ENCODE measurements around the gene DHX34.
"Not testable (repeated sequence)": the region's sequence is repeated elsewhere in the genome, so short reads cannot be mapped to it uniquely, and the experiment has no call there.

The DHX34 gene, protein sequence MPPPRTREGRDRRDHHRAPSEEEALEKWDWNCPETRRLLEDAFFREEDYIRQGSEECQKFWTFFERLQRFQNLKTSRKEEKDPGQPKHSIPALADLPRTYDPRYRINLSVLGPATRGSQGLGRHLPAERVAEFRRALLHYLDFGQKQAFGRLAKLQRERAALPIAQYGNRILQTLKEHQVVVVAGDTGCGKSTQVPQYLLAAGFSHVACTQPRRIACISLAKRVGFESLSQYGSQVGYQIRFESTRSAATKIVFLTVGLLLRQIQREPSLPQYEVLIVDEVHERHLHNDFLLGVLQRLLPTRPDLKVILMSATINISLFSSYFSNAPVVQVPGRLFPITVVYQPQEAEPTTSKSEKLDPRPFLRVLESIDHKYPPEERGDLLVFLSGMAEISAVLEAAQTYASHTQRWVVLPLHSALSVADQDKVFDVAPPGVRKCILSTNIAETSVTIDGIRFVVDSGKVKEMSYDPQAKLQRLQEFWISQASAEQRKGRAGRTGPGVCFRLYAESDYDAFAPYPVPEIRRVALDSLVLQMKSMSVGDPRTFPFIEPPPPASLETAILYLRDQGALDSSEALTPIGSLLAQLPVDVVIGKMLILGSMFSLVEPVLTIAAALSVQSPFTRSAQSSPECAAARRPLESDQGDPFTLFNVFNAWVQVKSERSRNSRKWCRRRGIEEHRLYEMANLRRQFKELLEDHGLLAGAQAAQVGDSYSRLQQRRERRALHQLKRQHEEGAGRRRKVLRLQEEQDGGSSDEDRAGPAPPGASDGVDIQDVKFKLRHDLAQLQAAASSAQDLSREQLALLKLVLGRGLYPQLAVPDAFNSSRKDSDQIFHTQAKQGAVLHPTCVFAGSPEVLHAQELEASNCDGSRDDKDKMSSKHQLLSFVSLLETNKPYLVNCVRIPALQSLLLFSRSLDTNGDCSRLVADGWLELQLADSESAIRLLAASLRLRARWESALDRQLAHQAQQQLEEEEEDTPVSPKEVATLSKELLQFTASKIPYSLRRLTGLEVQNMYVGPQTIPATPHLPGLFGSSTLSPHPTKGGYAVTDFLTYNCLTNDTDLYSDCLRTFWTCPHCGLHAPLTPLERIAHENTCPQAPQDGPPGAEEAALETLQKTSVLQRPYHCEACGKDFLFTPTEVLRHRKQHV

DNA sequence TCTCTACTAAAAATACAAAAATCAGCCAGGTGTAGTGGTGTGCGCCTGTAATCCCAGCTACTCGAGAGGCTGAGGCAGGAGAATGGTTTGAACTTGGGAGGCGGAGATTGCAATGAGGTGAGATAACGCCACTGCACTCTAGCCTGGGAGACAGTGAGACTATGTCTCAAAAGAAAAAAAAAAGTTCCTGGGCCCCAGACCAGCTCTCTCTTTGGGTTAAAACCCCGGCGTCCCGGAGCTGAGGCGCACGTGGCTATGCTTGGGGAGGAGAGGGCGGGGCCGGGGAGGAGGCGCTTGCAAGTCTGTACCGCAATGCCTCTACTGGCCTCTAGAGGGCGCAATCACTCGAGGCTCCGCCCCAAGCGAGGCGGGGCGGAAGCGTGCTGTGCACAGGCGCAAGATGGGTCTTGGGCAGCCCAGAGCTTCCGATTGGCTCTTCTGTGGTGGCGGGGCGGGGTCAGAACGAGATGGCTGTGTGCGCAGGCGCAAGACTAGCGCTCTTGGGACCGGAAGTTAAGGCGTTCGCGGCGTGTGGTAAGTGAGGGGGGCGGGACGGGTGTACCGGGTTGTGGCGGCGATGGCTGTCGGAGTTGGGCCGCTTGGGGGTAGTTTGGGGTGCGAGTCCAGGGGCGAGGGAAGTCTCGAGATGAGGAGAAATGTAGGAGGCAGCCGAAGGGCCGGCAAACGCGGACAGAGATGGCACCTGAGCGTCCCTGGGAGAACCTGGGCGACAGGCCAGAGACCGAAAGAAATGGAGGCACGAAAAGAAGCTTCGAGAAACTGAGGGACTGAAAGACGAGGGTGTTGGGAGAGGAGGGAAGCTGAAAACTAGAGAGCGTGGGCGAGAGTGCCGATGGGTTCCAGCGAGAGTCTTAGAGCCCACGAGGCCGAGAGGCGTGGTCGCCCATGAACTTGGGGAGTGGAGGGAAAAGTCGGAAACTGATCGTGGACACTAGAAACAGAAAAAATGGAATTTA lies at the start of gene DHX34:
TSS of gene DHX34 (plus strand) at position 497 of the 977 bp plus-strand sequence. CDS start 3,716 bp downstream, outside the sequence.
- DNase-seq: peak; percentile 98

DNA sequence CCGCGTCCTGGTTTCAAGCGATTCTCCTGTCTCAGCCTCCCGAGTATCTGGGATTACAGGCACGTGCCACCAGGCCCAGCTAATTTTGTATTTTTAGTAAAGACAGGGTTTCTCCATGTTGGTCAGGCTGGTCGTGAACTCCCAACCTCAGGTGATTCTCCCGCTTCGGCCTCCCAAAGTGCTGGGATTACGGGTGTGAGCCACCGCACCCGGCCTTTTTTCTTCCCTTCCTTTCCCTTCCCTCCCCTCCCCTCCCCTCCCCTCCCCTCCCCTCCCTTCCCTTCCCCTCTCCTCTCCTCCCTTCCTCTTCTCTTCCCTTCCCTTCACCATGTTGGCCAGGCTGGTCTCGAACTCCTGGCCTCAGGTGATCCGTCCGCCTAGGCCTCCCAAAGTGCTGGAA lies 48.2 kb upstream of the DHX34 start:
- not testable (repeated sequence) for DNase-seq

- no peak for DNase-seq
Measured at GRCh38 chr19:47302249-47302648, 46.9 kb upstream of the DHX34 start.

- no peak for DNase-seq
Measured at GRCh38 chr19:47303966-47304365, 45.1 kb upstream of the DHX34 start.

DNA sequence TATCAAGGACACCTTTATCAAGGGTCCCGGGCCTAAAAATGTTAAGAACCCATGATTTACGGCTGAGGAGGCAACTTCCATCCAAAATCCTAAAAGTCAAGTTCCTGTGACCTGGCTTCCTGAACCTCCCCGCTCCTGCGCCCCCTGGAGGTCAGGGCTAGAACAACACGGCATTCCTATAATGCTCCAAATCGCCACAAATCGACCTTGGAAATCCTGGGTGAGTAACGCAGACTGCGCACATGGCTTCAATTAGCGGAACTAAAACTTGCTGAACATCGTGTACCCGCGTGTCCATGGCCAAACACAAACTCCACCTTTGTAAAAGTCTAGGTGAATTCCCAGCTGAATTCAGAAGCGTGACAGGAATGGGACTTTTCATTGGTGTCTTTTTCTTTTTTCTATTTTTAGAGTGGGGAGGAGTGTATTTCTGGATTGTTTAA lies 43.8 kb upstream of the DHX34 start:
- peak; percentile 12 for DNase-seq

- DNase-seq: no peak
Measured at GRCh38 chr19:47306303-47306702, 42.8 kb upstream of the DHX34 start.

DNA sequence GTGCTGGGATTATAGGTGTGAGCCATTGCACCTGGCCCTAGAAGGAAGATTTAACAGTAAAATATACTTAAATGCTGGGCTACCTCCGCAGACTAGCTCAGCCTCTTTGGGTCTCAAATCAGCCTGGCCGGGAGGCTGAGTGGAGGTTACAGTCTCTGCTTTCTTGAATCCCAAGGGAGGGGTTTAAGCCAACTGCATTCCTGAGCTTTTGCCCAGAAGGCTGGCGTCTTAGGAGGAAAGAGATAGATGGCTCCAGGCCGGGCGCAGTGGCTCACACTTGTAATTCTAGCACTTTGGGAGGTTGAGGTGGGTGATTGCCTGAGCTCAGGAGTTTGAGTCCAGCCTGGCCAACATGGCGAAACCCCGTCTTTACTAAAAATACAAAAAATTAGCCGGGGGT lies 40.1 kb upstream of the DHX34 start:
- DNase-seq: no peak

GRCh38 chr19:47309608-47310007 lies 39.5 kb upstream of the DHX34 start, which contains the start of gene C5AR1:
Gene C5AR1, plus strand, starts transcription at chr19:47309861. Its CDS starts 35 bp downstream, at chr19:47309896.
- DNase-seq: no peak

DNA sequence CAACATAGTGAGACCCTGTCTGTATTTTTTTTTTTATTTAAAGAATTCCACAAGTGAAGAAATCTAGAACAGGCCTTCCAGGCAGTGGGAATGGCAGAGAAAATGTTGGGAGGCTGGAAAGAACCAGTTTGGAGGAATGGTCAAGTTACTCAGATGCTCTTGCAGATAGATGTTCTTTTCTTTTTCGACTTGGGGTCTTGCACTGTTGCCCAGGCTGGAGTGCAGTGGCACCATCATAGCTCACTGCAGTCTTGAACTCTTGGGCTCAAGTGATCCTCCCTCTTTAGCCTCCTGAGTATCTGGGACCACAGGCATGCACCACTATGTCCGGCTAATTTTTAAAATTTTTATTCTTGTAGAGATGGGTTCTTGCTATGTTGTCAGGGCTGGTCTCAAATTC lies 38.8 kb upstream of the DHX34 start:
- DNase-seq: no peak

DNA sequence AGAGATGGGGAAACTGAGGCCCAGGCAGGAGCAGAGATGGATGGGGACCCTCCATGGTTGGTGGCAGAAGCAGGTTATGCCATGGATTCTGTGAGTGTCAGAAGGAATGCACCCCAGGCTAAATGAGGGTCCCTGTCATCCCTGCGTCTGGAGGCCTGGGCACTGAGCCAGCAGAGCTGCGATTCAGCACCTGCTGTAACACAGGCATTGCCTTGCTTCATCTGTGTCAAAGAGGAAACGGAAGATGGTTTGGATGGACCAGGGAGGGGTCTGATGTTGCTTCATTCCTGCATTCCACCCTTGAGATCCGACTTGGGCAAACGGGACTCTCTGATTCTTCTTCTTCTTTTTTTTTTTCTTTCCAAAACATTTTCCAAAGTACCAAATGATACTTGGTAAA lies 38.3 kb upstream of the DHX34 start:
- no peak for DNase-seq

DNA sequence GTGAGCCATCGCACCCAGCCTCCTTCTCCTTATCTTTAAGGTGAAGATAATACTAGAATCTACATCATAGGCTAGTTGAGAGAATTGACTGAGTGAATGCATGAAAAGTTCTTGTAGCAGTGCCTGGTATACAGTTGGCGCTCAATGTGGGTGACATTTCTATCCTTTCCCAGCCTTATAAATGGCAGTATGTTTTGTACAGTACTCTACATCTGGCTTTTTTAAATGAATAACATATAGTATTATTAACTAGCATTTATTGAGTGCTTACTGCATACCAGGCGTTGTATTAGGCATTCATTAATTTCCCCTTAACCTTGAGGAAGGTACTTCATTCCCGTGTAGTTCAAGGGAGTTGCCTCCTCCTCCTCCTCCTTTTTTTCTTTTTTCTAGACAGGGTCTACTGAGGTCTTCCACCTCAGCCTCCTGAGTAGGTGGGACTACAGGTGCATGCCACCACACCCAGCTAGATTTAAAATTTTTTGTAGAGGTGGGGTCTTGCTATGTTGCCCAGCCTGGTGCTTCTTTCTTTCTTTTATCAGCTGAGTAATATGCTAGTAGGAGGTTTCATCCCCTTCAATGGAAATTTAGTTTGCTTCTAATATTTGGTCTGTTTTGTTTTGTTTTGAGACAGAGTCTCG lies 36.6 kb upstream of the DHX34 start:
- no peak for DNase-seq

GRCh38 chr19:47313754-47314295 lies 35.3 kb upstream of the DHX34 start:
- no peak for DNase-seq

DNA sequence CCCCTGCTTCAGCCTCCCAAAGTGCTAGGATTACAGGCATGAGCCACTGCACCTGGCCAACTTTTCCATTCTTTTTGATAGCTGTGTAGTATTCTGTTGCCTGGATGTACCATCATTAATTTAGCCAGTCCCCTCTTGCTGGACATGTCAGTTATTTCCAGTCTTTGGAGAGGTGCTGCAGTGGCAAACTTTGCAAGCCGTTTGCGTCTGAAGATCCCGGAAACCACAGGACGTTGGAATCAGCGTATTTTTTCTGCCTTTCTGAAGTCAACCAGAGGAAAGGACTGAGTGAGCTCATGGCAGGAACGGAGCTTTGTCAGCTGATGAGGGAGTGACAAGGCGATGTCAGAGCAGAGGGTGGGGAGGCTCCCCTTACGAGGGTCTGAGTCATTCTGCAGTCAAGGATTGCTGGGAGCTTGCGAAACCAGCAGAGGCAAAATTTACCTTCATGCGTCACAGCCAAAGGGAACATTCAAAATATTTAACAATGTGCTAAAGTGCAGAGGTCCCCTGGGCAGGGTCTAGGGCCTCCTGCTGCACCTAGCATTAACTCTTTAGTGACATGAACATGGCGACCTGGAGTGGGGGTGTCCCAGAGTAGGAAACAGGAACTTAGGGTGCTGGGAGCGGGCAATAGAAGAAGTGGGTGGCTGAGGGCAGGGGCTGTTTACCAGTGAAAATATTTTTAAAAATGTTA lies 33.8 kb upstream of the DHX34 start:
- DNase-seq: no peak

DNA sequence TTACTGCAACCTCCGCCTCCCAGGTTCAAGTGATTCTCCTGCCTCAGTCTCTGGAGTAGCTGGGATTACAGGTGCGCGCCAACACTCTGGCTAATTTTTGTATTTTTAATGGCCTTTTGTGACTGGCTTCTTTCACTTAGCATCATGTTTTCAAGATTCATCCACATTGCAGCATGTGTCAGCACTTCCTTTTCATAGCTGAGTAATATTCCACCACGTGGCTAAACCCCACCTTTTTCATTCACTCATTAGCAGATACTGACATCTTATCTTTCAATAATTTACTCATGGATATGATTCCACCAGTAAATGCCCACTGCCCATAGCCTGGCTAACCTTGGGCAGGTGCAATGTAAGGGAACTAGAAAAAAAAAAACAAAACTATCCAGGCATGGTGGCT lies 32.6 kb upstream of the DHX34 start:
- no peak for DNase-seq

DNA sequence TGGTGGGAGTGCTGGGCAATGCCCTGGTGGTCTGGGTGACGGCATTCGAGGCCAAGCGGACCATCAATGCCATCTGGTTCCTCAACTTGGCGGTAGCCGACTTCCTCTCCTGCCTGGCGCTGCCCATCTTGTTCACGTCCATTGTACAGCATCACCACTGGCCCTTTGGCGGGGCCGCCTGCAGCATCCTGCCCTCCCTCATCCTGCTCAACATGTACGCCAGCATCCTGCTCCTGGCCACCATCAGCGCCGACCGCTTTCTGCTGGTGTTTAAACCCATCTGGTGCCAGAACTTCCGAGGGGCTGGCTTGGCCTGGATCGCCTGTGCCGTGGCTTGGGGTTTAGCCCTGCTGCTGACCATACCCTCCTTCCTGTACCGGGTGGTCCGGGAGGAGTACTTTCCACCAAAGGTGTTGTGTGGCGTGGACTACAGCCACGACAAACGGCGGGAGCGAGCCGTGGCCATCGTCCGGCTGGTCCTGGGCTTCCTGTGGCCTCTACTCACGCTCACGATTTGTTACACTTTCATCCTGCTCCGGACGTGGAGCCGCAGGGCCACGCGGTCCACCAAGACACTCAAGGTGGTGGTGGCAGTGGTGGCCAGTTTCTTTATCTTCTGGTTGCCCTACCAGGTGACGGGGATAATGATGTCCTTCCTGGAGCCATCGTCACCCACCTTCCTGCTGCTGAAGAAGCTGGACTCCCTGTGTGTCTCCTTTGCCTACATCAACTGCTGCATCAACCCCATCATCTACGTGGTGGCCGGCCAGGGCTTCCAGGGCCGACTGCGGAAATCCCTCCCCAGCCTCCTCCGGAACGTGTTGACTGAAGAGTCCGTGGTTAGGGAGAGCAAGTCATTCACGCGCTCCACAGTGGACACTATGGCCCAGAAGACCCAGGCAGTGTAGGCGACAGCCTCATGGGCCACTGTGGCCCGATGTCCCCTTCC lies 28.9 kb upstream of the DHX34 start:
- DNase-seq: no peak

GRCh38 chr19:47321630-47322029 lies 27.5 kb upstream of the DHX34 start:
- DNase-seq: no peak

DNA sequence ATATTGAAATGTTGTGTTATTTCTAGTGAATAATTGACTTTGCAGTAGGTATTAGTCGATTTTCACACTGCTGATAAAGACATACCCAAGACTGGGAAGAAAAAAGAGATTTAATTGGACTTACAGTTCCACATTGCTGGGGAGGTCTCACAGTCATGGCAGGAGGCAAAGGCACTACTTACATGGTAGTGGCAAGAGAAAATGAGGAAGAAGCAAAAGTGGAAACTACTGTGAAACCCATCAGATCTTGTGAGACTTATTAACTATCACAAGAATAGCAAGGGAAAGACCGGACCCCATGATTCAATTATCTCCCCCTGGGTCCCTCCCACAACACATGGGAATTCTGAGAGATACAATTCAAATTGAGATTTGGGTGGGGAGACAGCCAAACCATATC lies 27.1 kb upstream of the DHX34 start:
- no peak for DNase-seq

- no peak for DNase-seq
Measured at GRCh38 chr19:47323409-47323808, 25.7 kb upstream of the DHX34 start.

DNA sequence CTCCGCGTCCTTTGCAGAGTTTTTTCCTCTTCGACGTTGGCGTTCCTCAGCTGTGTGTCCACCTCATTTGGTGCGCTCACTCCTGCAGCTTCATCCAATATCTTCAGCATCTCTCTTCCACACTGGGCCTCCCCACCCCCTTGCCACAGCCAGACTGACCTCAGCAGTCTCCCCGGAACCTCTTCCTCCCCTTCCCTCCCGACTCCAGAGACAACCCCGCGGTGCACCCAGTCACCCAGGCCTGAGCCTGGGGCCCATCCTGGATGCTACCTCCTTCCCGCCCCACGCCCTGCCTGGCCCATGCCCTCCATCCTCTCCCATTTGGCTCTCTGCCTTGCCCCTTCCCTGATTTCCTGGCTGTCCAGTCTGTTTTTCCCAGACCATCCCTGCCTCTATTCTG lies 25.2 kb upstream of the DHX34 start:
- no peak for DNase-seq

All from NCI-H774 (cell line).